GM12878 (cell line): Measurements from ENCODE around the gene ABCC11.

ENCODE experiments used
- CTCF ChIP-seq, 3 experiments: IDR thresholded peaks in 2 of 3; conservative IDR thresholded peaks in 1 of 3; 2 replicates each; pipeline ENCODE4 v1.5.1; 2011; ENCODE audit warnings: low read depth in 3 of 3, low read length in 3 of 3, mild to moderate bottlenecking in 3 of 3, control low read depth in 2 of 3, moderate library complexity in 2 of 3, inconsistent platforms in 1 of 3, mixed read lengths in 1 of 3; ENCODE audit not compliant: control insufficient read depth in 2 of 3, insufficient read depth in 1 of 3; ENCODE audit errors: extremely low read depth in 1 of 3
- EZH2 ChIP-seq: IDR thresholded peaks from 2 replicates; pipeline ENCODE4 v1.6.1; 2012; ENCODE audit warnings: low read depth, mild to moderate bottlenecking, control low read depth, inconsistent platforms, low read length, borderline replicate concordance; ENCODE audit not compliant: control insufficient read depth
- HDAC6 ChIP-seq: fragments of 200-600 bp; sonication (generic); IDR thresholded peaks from one replicate; pipeline ENCODE4 v1.8.0; 2017; ENCODE audit warnings: antibody characterized with exemption; ENCODE audit not compliant: unreplicated experiment
- LARP7 ChIP-seq: fragments of 450-650 bp; IDR thresholded peaks from 2 replicates; pipeline ENCODE4 v1.6.1; 2017; ENCODE audit warnings: mild to moderate bottlenecking
- MEF2A ChIP-seq: IDR thresholded peaks from 2 replicates; pipeline ENCODE4 v1.6.1; 2011; ENCODE audit warnings: low read depth, mild to moderate bottlenecking, low read length, moderate library complexity; ENCODE audit not compliant: insufficient read depth
- POLR2A ChIP-seq: IDR thresholded peaks from 2 replicates; pipeline ENCODE4 v1.6.1; 2011; ENCODE audit warnings: low read depth, mild to moderate bottlenecking, low read length
- RFX5 ChIP-seq: IDR thresholded peaks from 2 replicates; pipeline ENCODE4 v1.6.1; 2011; ENCODE audit warnings: low read depth, low read length, improper control_type of control experiment
- SMAD1 ChIP-seq: fragments of 450-650 bp; IDR thresholded peaks from 2 replicates; pipeline ENCODE4 v1.6.1; 2018; ENCODE audit warnings: mild to moderate bottlenecking, low read depth; ENCODE audit not compliant: partially characterized antibody
- SPI1 ChIP-seq: IDR thresholded peaks from 2 replicates; pipeline ENCODE4 v1.6.1; 2011; ENCODE audit warnings: low read depth, mild to moderate bottlenecking, low read length, moderate library complexity, borderline replicate concordance; ENCODE audit not compliant: insufficient read depth
- USF2 ChIP-seq: IDR thresholded peaks from 2 replicates; pipeline ENCODE4 v1.6.1; 2011; ENCODE audit warnings: low read depth, low read length, improper control_type of control experiment, borderline replicate concordance
- ZNF274 ChIP-seq: IDR thresholded peaks from one replicate; pipeline ENCODE4 v1.8.0; 2011; ENCODE audit not compliant: insufficient read length, insufficient read depth

GRCh38 chr16:48280546-48280945 lies 33.2 kb upstream of the ABCC11 start:
- TF ChIP-seq CTCF (IDR thresholded peaks at IDR 0.05 in 2 of 3, conservative IDR thresholded peaks at IDR 0.05 in 1 of 3; ENCODE audit: control insufficient read depth in 2 of 3, extremely low read depth in 1 of 3, insufficient read depth in 1 of 3, low read depth in 3 of 3, low read length in 3 of 3) (no peak), LARP7 (no peak), SMAD1 (no peak), EZH2 (no peak), HDAC6 (no peak), MEF2A (no peak), POLR2A (no peak), ZNF274 (no peak), SPI1 (no peak), RFX5 (no peak), USF2 (no peak)
